GM13977 (cell line): ENCODE data around the gene HDAC6.

Experiments used
- DNase-seq: peaks from one replicate; pipeline ENCODE4 v3.0.0; 2012; ENCODE audit warnings: low spot score
- CTCF ChIP-seq: IDR thresholded peaks from 2 replicates; pipeline ENCODE4 v1.5.1; 2012; ENCODE audit warnings: mild to moderate bottlenecking, control low read depth; ENCODE audit not compliant: insufficient read depth; ENCODE audit errors: extremely low read depth, missing control alignments
- in situ Hi-C: fragments of 300-500 bp; cut with MboI; formaldehyde crosslinking; loops from one replicate; pipeline ENCODE4 v1.12.0; 2022; ENCODE audit warnings: low sequenced_read_pairs, low pct_unique_long_range_greater_than_20kb, mixed read lengths, inconsistent platforms; ENCODE audit not compliant: unreplicated experiment

Gene HDAC6

GRCh38 chrX:48794911-48795515, 6.9 kb upstream of the HDAC6 start:
- TF ChIP-seq CTCF, result no peak
- in situ Hi-C loops, result no loop called here
- DNase-seq, result no peak

DNA sequence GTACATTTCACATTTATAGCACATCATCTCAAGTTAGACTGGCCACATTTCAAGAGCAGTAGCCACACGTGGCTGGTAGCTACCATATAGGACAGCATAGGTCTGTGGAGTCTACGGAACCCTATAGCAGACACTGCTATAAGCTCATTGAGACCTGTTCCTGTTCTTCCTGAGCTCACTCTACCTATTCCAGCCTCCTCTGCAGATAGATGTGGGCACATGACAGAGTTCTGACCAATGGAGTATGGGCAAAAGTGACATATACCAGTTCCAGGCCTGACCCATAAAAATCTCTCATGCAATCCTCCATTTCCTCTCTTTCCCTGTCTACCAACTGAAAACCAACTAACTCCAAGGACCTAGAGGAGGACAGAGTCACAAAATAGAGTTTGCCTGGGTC, 3.5 kb upstream of the HDAC6 start:
- in situ Hi-C loops, result no loop called here
- no peak for DNase-seq
- no peak for TF ChIP-seq CTCF

- no peak for DNase-seq
- TF ChIP-seq CTCF, result no peak
- in situ Hi-C loops, result no loop called here
Measured at GRCh38 chrX:48800574-48801279, 1.1 kb upstream of the HDAC6 start.

- in situ Hi-C loops, result no loop called here
- TF ChIP-seq CTCF, result no peak
- DNase-seq, result peak; percentile 74
Measured at GRCh38 chrX:48802089-48802904, 430 bp downstream of the HDAC6 start.

GRCh38 chrX:48802905-48803200, 986 bp downstream of the HDAC6 start:
- in situ Hi-C loops, result no loop called here
- no peak for DNase-seq
- TF ChIP-seq CTCF, result no peak

DNA sequence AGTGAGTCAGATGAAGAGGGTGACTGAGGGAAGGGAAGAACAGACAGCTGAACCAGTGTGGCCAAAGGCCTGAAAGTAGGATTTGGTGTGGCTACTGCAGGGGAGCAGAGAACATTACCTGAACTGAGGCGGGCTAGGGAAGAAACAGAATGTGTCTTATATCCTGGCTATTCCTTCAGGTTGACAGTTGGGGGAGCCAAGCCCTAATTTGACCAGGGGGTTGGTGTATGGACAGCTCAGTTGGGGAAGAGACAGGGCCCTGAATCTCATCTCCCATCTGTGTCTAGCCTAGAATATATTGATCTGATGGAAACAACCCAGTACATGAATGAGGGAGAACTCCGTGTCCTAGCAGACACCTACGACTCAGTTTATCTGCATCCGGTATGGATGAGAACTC, 4.2 kb downstream of the HDAC6 start:
- TF ChIP-seq CTCF, result peak; percentile 23
- in situ Hi-C loops, result no loop called here
- no peak for DNase-seq
